Loucy (cell line): Measurements from ENCODE around the gene LCA5L.

Experiments used
- EZH2phosphoT487 ChIP-seq: fragments of 200-600 bp; IDR thresholded peaks from 2 replicates; pipeline ENCODE4 v1.6.1; 2018; ENCODE audit warnings: antibody characterized with exemption, mild to moderate bottlenecking, moderate library complexity, borderline replicate concordance
- TF ChIP-seq, protein P1 (sequence below): fragments of 200-600 bp; sonication (generic); conservative IDR thresholded peaks from 2 replicates; pipeline ENCODE4 v1.5.1; 2014; ENCODE audit warnings: mild to moderate bottlenecking, antibody characterized with exemption, low read length

DNA sequence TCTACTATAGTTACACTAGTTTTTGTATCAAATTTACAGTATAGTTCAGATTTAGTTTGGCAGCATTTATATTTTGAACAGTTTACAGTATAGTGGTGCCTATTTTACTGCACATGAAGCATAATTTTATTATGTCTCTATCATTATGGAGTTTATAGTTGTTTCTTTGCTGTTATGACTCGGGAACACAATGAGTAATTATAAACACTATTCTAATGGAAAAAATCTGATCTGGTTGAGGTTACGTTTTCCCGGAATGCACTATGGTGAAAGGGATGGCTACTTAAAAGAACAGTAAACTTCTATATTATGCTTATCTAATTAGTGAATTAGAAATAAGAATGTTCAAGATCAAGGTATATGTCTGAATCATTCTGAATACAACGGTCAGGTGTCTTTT lies 10.6 kb downstream of the LCA5L start:
- TF ChIP-seq, protein P1, sequence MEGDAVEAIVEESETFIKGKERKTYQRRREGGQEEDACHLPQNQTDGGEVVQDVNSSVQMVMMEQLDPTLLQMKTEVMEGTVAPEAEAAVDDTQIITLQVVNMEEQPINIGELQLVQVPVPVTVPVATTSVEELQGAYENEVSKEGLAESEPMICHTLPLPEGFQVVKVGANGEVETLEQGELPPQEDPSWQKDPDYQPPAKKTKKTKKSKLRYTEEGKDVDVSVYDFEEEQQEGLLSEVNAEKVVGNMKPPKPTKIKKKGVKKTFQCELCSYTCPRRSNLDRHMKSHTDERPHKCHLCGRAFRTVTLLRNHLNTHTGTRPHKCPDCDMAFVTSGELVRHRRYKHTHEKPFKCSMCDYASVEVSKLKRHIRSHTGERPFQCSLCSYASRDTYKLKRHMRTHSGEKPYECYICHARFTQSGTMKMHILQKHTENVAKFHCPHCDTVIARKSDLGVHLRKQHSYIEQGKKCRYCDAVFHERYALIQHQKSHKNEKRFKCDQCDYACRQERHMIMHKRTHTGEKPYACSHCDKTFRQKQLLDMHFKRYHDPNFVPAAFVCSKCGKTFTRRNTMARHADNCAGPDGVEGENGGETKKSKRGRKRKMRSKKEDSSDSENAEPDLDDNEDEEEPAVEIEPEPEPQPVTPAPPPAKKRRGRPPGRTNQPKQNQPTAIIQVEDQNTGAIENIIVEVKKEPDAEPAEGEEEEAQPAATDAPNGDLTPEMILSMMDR: no peak
- no peak for TF ChIP-seq EZH2phosphoT487
